Mononuclear cell (primary cell): Measurements from ENCODE around the gene SIRPB2. TPM values are rescaled to one million over a fixed set of nuclear protein-coding genes. Genes with fewer than 3 reads are reported as not detected.

Experiments
- H3K27me3 ChIP-seq: 2 replicates; pipeline ENCODE4 v1.6.0; 2011; ENCODE audit warnings: low read length, control low read depth; ENCODE audit not compliant: insufficient read depth
- H3K4me1 ChIP-seq: 2 replicates; pipeline ENCODE4 v1.5.1; 2011; ENCODE audit warnings: mild to moderate bottlenecking, low read length, control low read depth; ENCODE audit not compliant: insufficient read depth
- H3K4me3 ChIP-seq: 2 replicates; pipeline ENCODE4 v1.5.1; 2011; ENCODE audit warnings: mild to moderate bottlenecking, low read length, moderate library complexity
- H3K9me3 ChIP-seq: 2 replicates; pipeline ENCODE4 v1.5.1; 2011; ENCODE audit warnings: low read depth, mild to moderate bottlenecking, control low read depth, low read length
- total RNA-seq: library from RNA; depleted of rRNA; stranded (reverse); fragments of >200 nt; gene quantifications from one replicate; pipeline ENCODE4 v1.2.3, GENCODE V29; 2012

SIRPB2 gene
- total RNA-seq, 1 donor: 8.8 TPM

- H3K9me3 ChIP-seq: no peaks in the 10 kb centered on the region
- H3K4me1 ChIP-seq: peaks cover 89% of the 10 kb centered on the region
- H3K27me3 ChIP-seq: peaks cover 2% of the 10 kb centered on the region
- no peak overlapping the region for H3K4me3 ChIP-seq
These were observed 21.8 kb downstream of the SIRPB2 start for GRCh38 chr20:1469306-1469905.

- H3K4me1 ChIP-seq: peaks cover 89% of the 10 kb centered on the region
- H3K9me3 ChIP-seq: no peaks in the 10 kb centered on the region
- peak overlapping the region; percentile 32 for H3K4me3 ChIP-seq
- peaks cover 2% of the 10 kb centered on the region for H3K27me3 ChIP-seq
These were observed 23.0 kb downstream of the SIRPB2 start for GRCh38 chr20:1468117-1468624.

GRCh38 chr20:1467355-1468116, 23.7 kb downstream of the SIRPB2 start:
- Histone ChIP-seq H3K4me1 (peaks cover 87% of the 10 kb centered on the region), H3K9me3 (no peaks in the 10 kb centered on the region), H3K27me3 (peaks cover 2% of the 10 kb centered on the region), H3K4me3 (peak overlapping the region; percentile 32)

- H3K4me3 ChIP-seq: peak overlapping the region; percentile 32
- peaks cover 85% of the 10 kb centered on the region for H3K4me1 ChIP-seq
- no peaks in the 10 kb centered on the region for H3K9me3 ChIP-seq
- H3K27me3 ChIP-seq: peaks cover 2% of the 10 kb centered on the region
These were observed 24.2 kb downstream of the SIRPB2 start for GRCh38 chr20:1467082-1467354.

- H3K27me3 ChIP-seq: peaks cover 2% of the 10 kb centered on the region
- peak within 1 kb of the TSS; percentile 73 for H3K4me3 ChIP-seq
- H3K4me1 ChIP-seq: peaks cover 81% of the 10 kb centered on the region
- no peaks in the 10 kb centered on the region for H3K9me3 ChIP-seq
These were observed 24.8 kb downstream of the SIRPB2 start, which contains the start of gene NSFL1C for GRCh38 chr20:1466211-1467081. TSS of gene NSFL1C (minus strand) at chr20:1466849. CDS start at chr20:1466824, 25 bp downstream.

- H3K27me3 ChIP-seq: no peaks in the 10 kb centered on the region
- no peaks in the 10 kb centered on the region for H3K9me3 ChIP-seq
- H3K4me3 ChIP-seq: peak overlapping the region; percentile 73
- H3K4me1 ChIP-seq: peaks cover 75% of the 10 kb centered on the region
These were observed 25.6 kb downstream of the SIRPB2 start for GRCh38 chr20:1465470-1466210.

- no peaks in the 10 kb centered on the region for H3K27me3 ChIP-seq
- H3K4me1 ChIP-seq: peaks cover 61% of the 10 kb centered on the region
- no peaks in the 10 kb centered on the region for H3K9me3 ChIP-seq
- H3K4me3 ChIP-seq: no peak overlapping the region
These were observed 27.1 kb downstream of the SIRPB2 start for GRCh38 chr20:1463971-1464570.

GRCh38 chr20:1462834-1463233, 28.4 kb downstream of the SIRPB2 start:
- H3K4me3 ChIP-seq: no peak overlapping the region
- no peaks in the 10 kb centered on the region for H3K9me3 ChIP-seq
- H3K27me3 ChIP-seq: no peaks in the 10 kb centered on the region
- H3K4me1 ChIP-seq: peaks cover 48% of the 10 kb centered on the region

GRCh38 chr20:1462001-1462400, 29.2 kb downstream of the SIRPB2 start:
- peaks cover 40% of the 10 kb centered on the region for H3K4me1 ChIP-seq
- no peaks in the 10 kb centered on the region for H3K27me3 ChIP-seq
- no peaks in the 10 kb centered on the region for H3K9me3 ChIP-seq
- no peak overlapping the region for H3K4me3 ChIP-seq

- no peaks in the 10 kb centered on the region for H3K27me3 ChIP-seq
- H3K4me1 ChIP-seq: peaks cover 29% of the 10 kb centered on the region
- H3K9me3 ChIP-seq: no peaks in the 10 kb centered on the region
- no peak overlapping the region for H3K4me3 ChIP-seq
These were observed 30.9 kb downstream of the SIRPB2 start for GRCh38 chr20:1460275-1460674.

GRCh38 chr20:1457992-1458391, 33.2 kb downstream of the SIRPB2 start:
- Histone ChIP-seq H3K9me3 (no peaks in the 10 kb centered on the region), H3K4me1 (peaks cover 6% of the 10 kb centered on the region)

GRCh38 chr20:1456300-1456699, 34.9 kb downstream of the SIRPB2 start:
- H3K4me1 ChIP-seq: no peaks in the 10 kb centered on the region
- H3K4me3 ChIP-seq: no peak overlapping the region
- H3K9me3 ChIP-seq: no peaks in the 10 kb centered on the region
- no peaks in the 10 kb centered on the region for H3K27me3 ChIP-seq

More at GRCh38 chr20:1457992-1458391, 33.2 kb downstream of the SIRPB2 start:
- Histone ChIP-seq H3K4me3 (no peak overlapping the region), H3K27me3 (no peaks in the 10 kb centered on the region)

- Histone ChIP-seq H3K27me3 (no peaks in the 10 kb centered on the region), H3K4me1 (no peaks in the 10 kb centered on the region), H3K4me3 (no peak overlapping the region), H3K9me3 (no peaks in the 10 kb centered on the region)
These were observed 40.2 kb downstream of the SIRPB2 start for GRCh38 chr20:1450926-1451491.

GRCh38 chr20:1449370-1449769, 41.9 kb downstream of the SIRPB2 start:
- Histone ChIP-seq H3K4me3 (no peak overlapping the region), H3K9me3 (no peaks in the 10 kb centered on the region), H3K4me1 (no peaks in the 10 kb centered on the region), H3K27me3 (no peaks in the 10 kb centered on the region)
